Loucy (cell line): Measurements from ENCODE around the gene C4orf33.
"Not testable (repeated sequence)": the region's sequence is repeated elsewhere in the genome, so short reads cannot be mapped to it uniquely, and the experiment has no call there.

ENCODE experiments used
- H2AFZ ChIP-seq: fragments of 200-600 bp; sonication (generic); 2 replicates; pipeline ENCODE4 v1.6.0; 2016; ENCODE audit warnings: antibody characterized with exemption, mild to moderate bottlenecking, low read length, moderate library complexity
- H3F3A ChIP-seq: fragments of 200-600 bp; 2 replicates; pipeline ENCODE4 v1.6.0; 2016; ENCODE audit warnings: antibody characterized with exemption, low read depth, mild to moderate bottlenecking
- H3K27me3 ChIP-seq: fragments of 200-600 bp; sonication (generic); 2 replicates; pipeline ENCODE4 v1.6.1; 2014; ENCODE audit warnings: low read length, mild to moderate bottlenecking; ENCODE audit not compliant: insufficient read depth, poor library complexity, severe bottlenecking
- H3K36me3 ChIP-seq: fragments of 200-600 bp; sonication (generic); 2 replicates; pipeline ENCODE4 v1.6.1; 2016; ENCODE audit warnings: low read length; ENCODE audit not compliant: insufficient read depth
- H3K4me1 ChIP-seq: fragments of 200-600 bp; sonication (generic); 2 replicates; pipeline ENCODE4 v1.5.1; 2014; ENCODE audit warnings: low read length, mild to moderate bottlenecking; ENCODE audit not compliant: insufficient read depth, poor library complexity, severe bottlenecking
- H3K4me2 ChIP-seq: fragments of 200-600 bp; sonication (generic); 2 replicates; pipeline ENCODE4 v1.6.0; 2014; ENCODE audit warnings: antibody characterized with exemption, low read length, low read depth, mild to moderate bottlenecking; ENCODE audit not compliant: poor library complexity, severe bottlenecking
- H3K4me3 ChIP-seq: fragments of 200-600 bp; sonication (generic); 2 replicates; pipeline ENCODE4 v1.5.1; 2014; ENCODE audit warnings: low read length, mild to moderate bottlenecking, mixed read lengths; ENCODE audit not compliant: poor library complexity, severe bottlenecking
- H3K79me2 ChIP-seq: fragments of 200-600 bp; sonication (generic); 2 replicates; pipeline ENCODE4 v1.6.1; 2014; ENCODE audit warnings: low read length; ENCODE audit not compliant: insufficient read depth
- H3K9ac ChIP-seq: fragments of 200-600 bp; sonication (generic); 2 replicates; pipeline ENCODE4 v1.6.0; 2014; ENCODE audit warnings: mild to moderate bottlenecking, low read depth, low read length, moderate library complexity; ENCODE audit not compliant: poor library complexity, severe bottlenecking
- H3K9me2 ChIP-seq: fragments of 200-600 bp; sonication (generic); replicated peaks from 2 replicates; pipeline ENCODE4 v1.6.1; 2016; ENCODE audit warnings: low read depth, low read length, mixed read lengths
- H3K9me3 ChIP-seq: fragments of 200-600 bp; sonication (generic); 2 replicates; pipeline ENCODE4 v1.6.1; 2014; ENCODE audit warnings: mild to moderate bottlenecking, antibody characterized with exemption, low read length, low read depth; ENCODE audit not compliant: insufficient read depth
- H4K20me1 ChIP-seq: fragments of 200-600 bp; sonication (generic); 2 replicates; pipeline ENCODE4 v1.6.0; 2014; ENCODE audit warnings: antibody characterized with exemption, low read length, mild to moderate bottlenecking; ENCODE audit not compliant: insufficient read depth, poor library complexity, severe bottlenecking
- CTCF ChIP-seq: fragments of 200-600 bp; sonication (generic); conservative IDR thresholded peaks from 2 replicates; pipeline ENCODE4 v1.5.1; 2014; ENCODE audit warnings: mild to moderate bottlenecking, antibody characterized with exemption, low read length
- EZH2phosphoT487 ChIP-seq: fragments of 200-600 bp; IDR thresholded peaks from 2 replicates; pipeline ENCODE4 v1.6.1; 2018; ENCODE audit warnings: antibody characterized with exemption, mild to moderate bottlenecking, moderate library complexity, borderline replicate concordance

The C4orf33 gene

GRCh38 chr4:129063640-129064039, 32.3 kb upstream of the C4orf33 start:
- no peak overlapping the region for H3K9ac ChIP-seq
- H4K20me1 ChIP-seq, result no peaks in the 10 kb centered on the region
- no peaks in the 10 kb centered on the region for H3K4me1 ChIP-seq
- H3K27me3 ChIP-seq, result no peaks in the 10 kb centered on the region
- H3K36me3 ChIP-seq, result peaks cover 39% of the 10 kb centered on the region
- H2AFZ ChIP-seq, result no peak overlapping the region
- H3F3A ChIP-seq, result no peaks in the 10 kb centered on the region
- peaks cover 56% of the 10 kb centered on the region for H3K9me3 ChIP-seq
- H3K4me3 ChIP-seq, result no peak overlapping the region
- H3K4me2 ChIP-seq, result no peak overlapping the region
- H3K9me2 ChIP-seq, result no peaks in the 10 kb centered on the region
- no peak for TF ChIP-seq CTCF
- TF ChIP-seq EZH2phosphoT487, result no peak
- H3K79me2 ChIP-seq, result peaks cover 4% of the 10 kb centered on the region; the same call in 1 of the 2 replicates

- Histone ChIP-seq H3K4me3 (no peak overlapping the region), H3K79me2 (peaks cover 4% of the 10 kb centered on the region; the same call in 1 of the 2 replicates), H3K9me2 (no peaks in the 10 kb centered on the region), H3K36me3 (peaks cover 39% of the 10 kb centered on the region), H3K4me2 (no peak overlapping the region), H4K20me1 (no peaks in the 10 kb centered on the region), H3K9ac (no peak overlapping the region), H3K4me1 (no peaks in the 10 kb centered on the region), H3F3A (no peaks in the 10 kb centered on the region), H2AFZ (no peak overlapping the region), H3K9me3 (peaks cover 52% of the 10 kb centered on the region), H3K27me3 (no peaks in the 10 kb centered on the region)
- TF ChIP-seq CTCF (no peak), EZH2phosphoT487 (no peak)
These were observed 31.2 kb upstream of the C4orf33 start for GRCh38 chr4:129064717-129065116.

- Histone ChIP-seq H3K79me2 (peaks cover 14% of the 10 kb centered on the region), H3K36me3 (peaks cover 30% of the 10 kb centered on the region), H3K9me3 (peaks cover 23% of the 10 kb centered on the region; the same call in 1 of the 2 replicates)
- H4K20me1 ChIP-seq, H3K9ac ChIP-seq, H3K9me2 ChIP-seq, H3K4me3 ChIP-seq, H2AFZ ChIP-seq, H3F3A ChIP-seq, H3K4me1 ChIP-seq, H3K4me2 ChIP-seq, H3K27me3 ChIP-seq: not testable (repeated sequence)
These were observed 26.4 kb upstream of the C4orf33 start for GRCh38 chr4:129069537-129069936.

- no peaks in the 10 kb centered on the region for H3K27me3 ChIP-seq
- H3K9me3 ChIP-seq, result peaks cover 13% of the 10 kb centered on the region; the same call in 1 of the 2 replicates
- H2AFZ ChIP-seq, result no peak overlapping the region
- peaks cover 81% of the 10 kb centered on the region for H3K36me3 ChIP-seq
- H3K4me2 ChIP-seq, result no peak overlapping the region
- TF ChIP-seq EZH2phosphoT487 (no peak), CTCF (no peak)
- no peaks in the 10 kb centered on the region for H3K9me2 ChIP-seq
- H3F3A ChIP-seq, result no peaks in the 10 kb centered on the region
- no peaks in the 10 kb centered on the region for H4K20me1 ChIP-seq
- H3K4me3 ChIP-seq, result no peak overlapping the region
- H3K9ac ChIP-seq, result no peak overlapping the region
- peaks cover 44% of the 10 kb centered on the region for H3K79me2 ChIP-seq
- peaks cover 3% of the 10 kb centered on the region for H3K4me1 ChIP-seq
These were observed 18.6 kb upstream of the C4orf33 start for GRCh38 chr4:129077326-129077725.
